Measurements from ENCODE around the gene CERS5.

Gene CERS5, protein sequence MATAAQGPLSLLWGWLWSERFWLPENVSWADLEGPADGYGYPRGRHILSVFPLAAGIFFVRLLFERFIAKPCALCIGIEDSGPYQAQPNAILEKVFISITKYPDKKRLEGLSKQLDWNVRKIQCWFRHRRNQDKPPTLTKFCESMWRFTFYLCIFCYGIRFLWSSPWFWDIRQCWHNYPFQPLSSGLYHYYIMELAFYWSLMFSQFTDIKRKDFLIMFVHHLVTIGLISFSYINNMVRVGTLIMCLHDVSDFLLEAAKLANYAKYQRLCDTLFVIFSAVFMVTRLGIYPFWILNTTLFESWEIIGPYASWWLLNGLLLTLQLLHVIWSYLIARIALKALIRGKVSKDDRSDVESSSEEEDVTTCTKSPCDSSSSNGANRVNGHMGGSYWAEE

GRCh38 chr12:50167049-50167828, at the start of gene CERS5:
TSS of gene CERS5 (minus strand) at chr12:50167369. CDS start at chr12:50167297, 72 bp downstream.
- peak; percentile 98 for DNase-seq (ENCODE audit: low read depth, low spot score)
- Histone ChIP-seq H3K4me1 (ENCODE audit: insufficient read depth, insufficient read length) (no peaks in the 10 kb centered on the region), H3K4me3 (ENCODE audit: insufficient read length, low read depth) (peak within 1 kb of the TSS; percentile 94), H3K9me3 (ENCODE audit: insufficient read depth, low read length) (peaks cover 16% of the 10 kb centered on the region; the same call in 1 of the 2 replicates), H3K9ac (ENCODE audit: insufficient read length, low read depth) (peak within 1 kb of the TSS; percentile 98), H3K27me3 (ENCODE audit: insufficient read depth, insufficient read length) (no peaks in the 10 kb centered on the region), H3K36me3 (ENCODE audit: insufficient read depth, insufficient read length, low read length) (peaks cover 10% of the 10 kb centered on the region)
- TF ChIP-seq YY1 (IDR thresholded peaks at IDR 0.05; ENCODE audit: insufficient read depth, insufficient read length), result peak; percentile 39
- no peak for TF ChIP-seq ZNF274 (IDR thresholded peaks at IDR 0.05; ENCODE audit: low read depth, low read length)

DNA sequence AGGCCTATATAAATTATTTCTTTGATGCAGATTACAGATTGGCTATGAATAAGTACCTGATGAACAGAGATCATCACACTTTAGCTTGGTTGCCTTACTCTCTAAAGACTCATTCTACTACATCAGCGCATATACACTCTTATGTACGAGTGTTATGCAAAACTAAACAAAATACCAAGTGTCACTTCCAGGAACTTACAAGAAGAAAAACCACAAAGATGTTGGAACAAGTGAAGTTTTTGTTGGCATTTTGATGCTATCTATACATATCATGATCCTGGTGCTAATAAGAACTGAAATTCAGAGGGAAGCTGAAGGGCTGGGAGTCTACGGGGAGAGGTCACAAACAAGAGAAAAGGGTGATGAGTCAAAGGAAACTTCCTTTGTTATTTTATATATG, 47.9 kb upstream of the CERS5 start:
- DNase-seq (ENCODE audit: low read depth, low spot score), result no peak
- Histone ChIP-seq H3K4me1 (ENCODE audit: insufficient read depth, insufficient read length) (no peaks in the 10 kb centered on the region), H3K9ac (ENCODE audit: insufficient read length, low read depth) (no peak overlapping the region), H3K4me3 (ENCODE audit: insufficient read length, low read depth) (no peak overlapping the region), H3K36me3 (ENCODE audit: insufficient read depth, insufficient read length, low read length) (peaks cover 28% of the 10 kb centered on the region), H3K9me3 (ENCODE audit: insufficient read depth, low read length) (no peaks in the 10 kb centered on the region), H3K27me3 (ENCODE audit: insufficient read depth, insufficient read length) (no peaks in the 10 kb centered on the region)
- no peak for TF ChIP-seq YY1 (IDR thresholded peaks at IDR 0.05; ENCODE audit: insufficient read depth, insufficient read length)
- TF ChIP-seq SUZ12 (IDR thresholded peaks at IDR 0.05; ENCODE audit: extremely low read depth, insufficient read depth, insufficient read length), result no peak
- no peak for TF ChIP-seq ZNF274 (IDR thresholded peaks at IDR 0.05; ENCODE audit: low read depth, low read length)

- TF ChIP-seq ZNF274 (IDR thresholded peaks at IDR 0.05; ENCODE audit: low read depth, low read length) (no peak), YY1 (IDR thresholded peaks at IDR 0.05; ENCODE audit: insufficient read depth, insufficient read length) (no peak), SUZ12 (IDR thresholded peaks at IDR 0.05; ENCODE audit: extremely low read depth, insufficient read depth, insufficient read length) (no peak)
- Histone ChIP-seq H3K9me3 (ENCODE audit: insufficient read depth, low read length) (no peaks in the 10 kb centered on the region), H3K4me3 (ENCODE audit: insufficient read length, low read depth) (no peak overlapping the region), H3K27me3 (ENCODE audit: insufficient read depth, insufficient read length) (no peaks in the 10 kb centered on the region), H3K4me1 (ENCODE audit: insufficient read depth, insufficient read length) (no peaks in the 10 kb centered on the region), H3K36me3 (ENCODE audit: insufficient read depth, insufficient read length, low read length) (peaks cover 25% of the 10 kb centered on the region), H3K9ac (ENCODE audit: insufficient read length, low read depth) (no peak overlapping the region)
- no peak for DNase-seq (ENCODE audit: low read depth, low spot score)
These were observed 46.8 kb upstream of the CERS5 start for GRCh38 chr12:50214018-50214417.

- Histone ChIP-seq H3K27me3 (ENCODE audit: insufficient read depth, insufficient read length) (no peaks in the 10 kb centered on the region), H3K9ac (ENCODE audit: insufficient read length, low read depth) (no peak overlapping the region), H3K4me3 (ENCODE audit: insufficient read length, low read depth) (no peak overlapping the region), H3K36me3 (ENCODE audit: insufficient read depth, insufficient read length, low read length) (peaks cover 23% of the 10 kb centered on the region), H3K4me1 (ENCODE audit: insufficient read depth, insufficient read length) (no peaks in the 10 kb centered on the region), H3K9me3 (ENCODE audit: insufficient read depth, low read length) (no peaks in the 10 kb centered on the region)
- no peak for DNase-seq (ENCODE audit: low read depth, low spot score)
- TF ChIP-seq ZNF274 (IDR thresholded peaks at IDR 0.05; ENCODE audit: low read depth, low read length) (no peak), SUZ12 (IDR thresholded peaks at IDR 0.05; ENCODE audit: extremely low read depth, insufficient read depth, insufficient read length) (no peak), YY1 (IDR thresholded peaks at IDR 0.05; ENCODE audit: insufficient read depth, insufficient read length) (no peak)
These were observed 46.3 kb upstream of the CERS5 start for GRCh38 chr12:50213439-50213838.

DNA sequence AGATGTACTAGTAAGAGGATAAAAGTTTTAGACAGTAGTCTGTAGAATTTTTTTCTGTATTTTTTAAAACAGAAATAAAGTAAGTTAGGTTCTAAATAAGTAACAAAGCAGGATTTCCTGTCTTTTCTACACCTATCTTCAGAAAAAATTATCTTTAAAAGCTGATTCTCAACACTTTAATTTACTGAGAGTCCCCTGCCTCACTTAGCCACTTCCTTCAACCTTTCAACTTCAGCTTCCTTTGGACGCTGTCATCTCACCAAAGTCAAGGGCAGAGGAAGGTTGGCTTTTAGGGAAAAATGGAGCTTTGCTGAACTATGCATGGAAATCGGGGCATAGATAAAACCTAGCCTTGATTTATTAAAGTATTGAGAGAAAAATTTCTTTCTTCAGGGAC, 44.9 kb upstream of the CERS5 start:
- Histone ChIP-seq H3K4me3 (ENCODE audit: insufficient read length, low read depth) (no peak overlapping the region), H3K36me3 (ENCODE audit: insufficient read depth, insufficient read length, low read length) (peaks cover 16% of the 10 kb centered on the region), H3K9me3 (ENCODE audit: insufficient read depth, low read length) (no peaks in the 10 kb centered on the region), H3K4me1 (ENCODE audit: insufficient read depth, insufficient read length) (no peaks in the 10 kb centered on the region), H3K9ac (ENCODE audit: insufficient read length, low read depth) (no peak overlapping the region), H3K27me3 (ENCODE audit: insufficient read depth, insufficient read length) (no peaks in the 10 kb centered on the region)
- TF ChIP-seq ZNF274 (IDR thresholded peaks at IDR 0.05; ENCODE audit: low read depth, low read length) (no peak), SUZ12 (IDR thresholded peaks at IDR 0.05; ENCODE audit: extremely low read depth, insufficient read depth, insufficient read length) (no peak), YY1 (IDR thresholded peaks at IDR 0.05; ENCODE audit: insufficient read depth, insufficient read length) (no peak)
- no peak for DNase-seq (ENCODE audit: low read depth, low spot score)

- no peaks in the 10 kb centered on the region for H3K4me1 ChIP-seq (ENCODE audit: insufficient read depth, insufficient read length)
- H3K36me3 ChIP-seq (ENCODE audit: insufficient read depth, insufficient read length, low read length), result peaks cover 18% of the 10 kb centered on the region
- TF ChIP-seq SUZ12 (IDR thresholded peaks at IDR 0.05; ENCODE audit: extremely low read depth, insufficient read depth, insufficient read length) (no peak), ZNF274 (IDR thresholded peaks at IDR 0.05; ENCODE audit: low read depth, low read length) (no peak), YY1 (IDR thresholded peaks at IDR 0.05; ENCODE audit: insufficient read depth, insufficient read length) (no peak)
- H3K9ac ChIP-seq (ENCODE audit: insufficient read length, low read depth), result no peak overlapping the region
- no peak for DNase-seq (ENCODE audit: low read depth, low spot score)
- no peaks in the 10 kb centered on the region for H3K9me3 ChIP-seq (ENCODE audit: insufficient read depth, low read length)
- H3K27me3 ChIP-seq (ENCODE audit: insufficient read depth, insufficient read length), result no peaks in the 10 kb centered on the region
- no peak overlapping the region for H3K4me3 ChIP-seq (ENCODE audit: insufficient read length, low read depth)
These were observed 44.4 kb upstream of the CERS5 start for GRCh38 chr12:50211392-50212070.

GRCh38 chr12:50207424-50207823, 40.3 kb upstream of the CERS5 start:
- no peak overlapping the region for H3K9ac ChIP-seq (ENCODE audit: insufficient read length, low read depth)
- no peaks in the 10 kb centered on the region for H3K27me3 ChIP-seq (ENCODE audit: insufficient read depth, insufficient read length)
- H3K9me3 ChIP-seq (ENCODE audit: insufficient read depth, low read length), result no peaks in the 10 kb centered on the region
- TF ChIP-seq ZNF274 (IDR thresholded peaks at IDR 0.05; ENCODE audit: low read depth, low read length) (no peak), SUZ12 (IDR thresholded peaks at IDR 0.05; ENCODE audit: extremely low read depth, insufficient read depth, insufficient read length) (no peak), YY1 (IDR thresholded peaks at IDR 0.05; ENCODE audit: insufficient read depth, insufficient read length) (no peak)
- H3K4me1 ChIP-seq (ENCODE audit: insufficient read depth, insufficient read length), result no peaks in the 10 kb centered on the region
- no peak overlapping the region for H3K4me3 ChIP-seq (ENCODE audit: insufficient read length, low read depth)
- H3K36me3 ChIP-seq (ENCODE audit: insufficient read depth, insufficient read length, low read length), result peaks cover 36% of the 10 kb centered on the region
- no peak for DNase-seq (ENCODE audit: low read depth, low spot score)

All from NT2/D1 (cell line).